SU-DHL-6 (cell line): ENCODE data around the gene PPP2R5B.

Experiments used
- EZH2phosphoT487 ChIP-seq: fragments of 200-600 bp; sonication (generic), shearing (Covaris generic); conservative IDR thresholded peaks from 2 replicates; pipeline ENCODE4 v1.6.1; 2018; ENCODE audit warnings: mild to moderate bottlenecking, antibody characterized with exemption, low read length, moderate library complexity, mixed read lengths
- TF ChIP-seq, protein P1 (sequence below): fragments of 200-600 bp; sonication (generic); IDR thresholded peaks from one replicate; pipeline ENCODE4 v1.5.1; 2017; ENCODE audit warnings: antibody characterized with exemption, mild to moderate bottlenecking, low read length, moderate library complexity; ENCODE audit not compliant: insufficient read depth, poor library complexity, severe bottlenecking

DNA sequence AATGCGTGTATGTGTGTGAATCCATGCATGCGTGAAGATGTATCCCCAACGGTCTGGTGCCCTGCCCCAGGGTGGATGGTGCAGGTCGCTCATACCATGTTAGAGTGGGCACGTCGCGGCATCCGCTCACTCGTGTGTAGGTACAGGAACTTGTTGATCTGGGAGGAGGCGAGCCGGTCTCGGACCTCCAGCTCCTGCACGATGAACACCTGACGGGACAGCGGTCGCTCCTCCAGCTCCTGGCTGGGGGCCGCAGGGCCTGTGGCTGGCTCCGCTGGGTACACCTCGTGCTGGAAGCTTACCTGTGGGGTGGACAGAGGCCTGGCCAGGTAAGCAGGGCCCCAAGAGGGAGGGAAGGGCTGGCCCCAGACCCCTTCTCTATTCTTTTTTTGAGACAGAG lies 25.9 kb upstream of the PPP2R5B start:
- TF ChIP-seq, protein P1, sequence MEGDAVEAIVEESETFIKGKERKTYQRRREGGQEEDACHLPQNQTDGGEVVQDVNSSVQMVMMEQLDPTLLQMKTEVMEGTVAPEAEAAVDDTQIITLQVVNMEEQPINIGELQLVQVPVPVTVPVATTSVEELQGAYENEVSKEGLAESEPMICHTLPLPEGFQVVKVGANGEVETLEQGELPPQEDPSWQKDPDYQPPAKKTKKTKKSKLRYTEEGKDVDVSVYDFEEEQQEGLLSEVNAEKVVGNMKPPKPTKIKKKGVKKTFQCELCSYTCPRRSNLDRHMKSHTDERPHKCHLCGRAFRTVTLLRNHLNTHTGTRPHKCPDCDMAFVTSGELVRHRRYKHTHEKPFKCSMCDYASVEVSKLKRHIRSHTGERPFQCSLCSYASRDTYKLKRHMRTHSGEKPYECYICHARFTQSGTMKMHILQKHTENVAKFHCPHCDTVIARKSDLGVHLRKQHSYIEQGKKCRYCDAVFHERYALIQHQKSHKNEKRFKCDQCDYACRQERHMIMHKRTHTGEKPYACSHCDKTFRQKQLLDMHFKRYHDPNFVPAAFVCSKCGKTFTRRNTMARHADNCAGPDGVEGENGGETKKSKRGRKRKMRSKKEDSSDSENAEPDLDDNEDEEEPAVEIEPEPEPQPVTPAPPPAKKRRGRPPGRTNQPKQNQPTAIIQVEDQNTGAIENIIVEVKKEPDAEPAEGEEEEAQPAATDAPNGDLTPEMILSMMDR: no peak
- TF ChIP-seq EZH2phosphoT487: no peak
